Stimulated activated CD8-positive, alpha-beta memory T cell treated with anti-CD3 and anti-CD28 coated beads, Interleukin-4, amount 100 ng/mL, for 4 hours (primary cell): ENCODE measurements around the gene BRIP1.
"Not testable (repeated sequence)": the region's sequence is repeated elsewhere in the genome, so short reads cannot be mapped to it uniquely, and the experiment has no call there.

Experiments used
- DNase-seq, 2 donors: peaks; one replicate each; pipeline ENCODE4 v3.0.0-alpha.2; 2020; ENCODE audit warnings: low read depth in 2 of 2, low spot score in 1 of 2

The BRIP1 gene

GRCh38 chr17:61733021-61733420, 130.3 kb downstream of the BRIP1 start:
- no peak for DNase-seq

GRCh38 chr17:61732169-61732568, 131.2 kb downstream of the BRIP1 start:
- no peak for DNase-seq

- no peak for DNase-seq
These were observed 132.0 kb downstream of the BRIP1 start for GRCh38 chr17:61731330-61731729.

DNA sequence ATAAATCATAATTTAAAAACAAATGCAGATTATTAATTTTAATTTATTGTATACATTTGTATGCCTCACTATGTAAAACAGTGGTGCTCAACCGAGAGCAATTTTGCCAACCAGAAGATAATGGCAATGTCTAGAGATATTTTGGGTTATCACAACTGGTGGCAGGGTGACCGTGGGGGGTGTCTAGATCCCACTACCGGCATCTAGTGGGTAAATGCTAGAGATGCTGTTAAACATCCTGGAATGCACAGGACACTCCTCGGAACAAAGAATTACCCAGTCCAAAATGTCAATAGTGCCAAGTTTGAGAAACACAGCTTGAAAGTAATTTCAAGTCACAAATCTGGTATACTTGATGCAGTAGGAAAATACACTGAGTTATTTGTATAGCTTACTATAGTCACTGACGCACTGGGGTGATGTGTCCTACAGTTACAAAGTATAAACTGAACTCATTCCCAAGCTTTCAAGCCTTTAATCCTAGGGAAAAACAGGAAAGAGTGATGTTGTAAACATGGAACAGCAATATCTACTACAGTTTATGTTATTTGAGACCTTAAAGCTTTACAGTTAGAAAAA, 133.5 kb downstream of the BRIP1 start:
- DNase-seq, result no peak

DNA sequence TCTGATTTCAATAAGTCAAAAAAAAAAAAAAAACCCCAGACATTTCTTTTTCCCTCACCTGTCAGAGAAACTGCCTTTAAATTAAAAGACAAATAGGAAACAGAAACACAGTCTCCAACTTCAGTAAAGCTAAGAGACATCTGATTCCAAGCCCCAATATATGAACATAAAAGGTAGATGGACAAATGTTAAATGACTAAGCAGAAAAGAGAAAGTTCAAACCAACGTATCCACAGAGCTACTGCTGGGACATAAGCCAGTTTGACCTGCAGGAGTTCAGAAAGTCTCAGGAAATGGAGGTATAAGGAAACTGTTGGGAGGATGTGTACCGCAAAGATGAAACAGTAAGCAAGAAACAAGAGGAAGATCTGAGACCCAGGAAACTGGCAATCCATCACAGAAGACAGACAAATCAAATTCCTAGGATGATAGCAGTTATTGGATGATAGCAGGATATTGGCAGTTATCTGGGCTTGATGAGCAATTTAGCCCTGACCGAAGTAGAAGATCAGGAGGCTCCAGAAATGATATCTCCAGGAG, 135.0 kb downstream of the BRIP1 start:
- DNase-seq, result no peak

- DNase-seq, result not testable (repeated sequence)
These were observed 135.5 kb downstream of the BRIP1 start for GRCh38 chr17:61727798-61728197.

- no peak for DNase-seq
These were observed 136.4 kb downstream of the BRIP1 start for GRCh38 chr17:61726977-61727376.

GRCh38 chr17:61724777-61725176, 138.6 kb downstream of the BRIP1 start:
- no peak for DNase-seq

- no peak for DNase-seq
These were observed 139.4 kb downstream of the BRIP1 start for GRCh38 chr17:61723914-61724313.

DNA sequence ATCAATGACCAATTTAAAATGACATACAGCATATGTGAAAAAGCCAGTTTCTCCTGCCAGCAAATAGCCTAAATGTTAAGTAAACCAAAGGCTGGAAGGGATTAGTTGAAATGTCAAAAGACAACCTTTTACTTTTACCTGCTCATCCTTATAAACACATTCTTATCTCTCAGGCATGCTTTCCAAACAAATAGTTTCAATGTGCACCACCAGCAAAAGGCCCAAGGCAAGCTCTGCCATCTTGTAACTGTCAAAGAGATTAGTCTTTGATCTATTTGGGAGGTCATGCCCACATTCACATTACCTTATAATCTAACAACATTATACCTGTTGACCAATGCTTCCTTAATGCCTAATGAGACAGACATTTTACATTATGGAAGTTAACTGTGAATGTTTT, 140.1 kb downstream of the BRIP1 start:
- no peak for DNase-seq

GRCh38 chr17:61722398-61722797, 140.9 kb downstream of the BRIP1 start:
- DNase-seq, result no peak

DNA sequence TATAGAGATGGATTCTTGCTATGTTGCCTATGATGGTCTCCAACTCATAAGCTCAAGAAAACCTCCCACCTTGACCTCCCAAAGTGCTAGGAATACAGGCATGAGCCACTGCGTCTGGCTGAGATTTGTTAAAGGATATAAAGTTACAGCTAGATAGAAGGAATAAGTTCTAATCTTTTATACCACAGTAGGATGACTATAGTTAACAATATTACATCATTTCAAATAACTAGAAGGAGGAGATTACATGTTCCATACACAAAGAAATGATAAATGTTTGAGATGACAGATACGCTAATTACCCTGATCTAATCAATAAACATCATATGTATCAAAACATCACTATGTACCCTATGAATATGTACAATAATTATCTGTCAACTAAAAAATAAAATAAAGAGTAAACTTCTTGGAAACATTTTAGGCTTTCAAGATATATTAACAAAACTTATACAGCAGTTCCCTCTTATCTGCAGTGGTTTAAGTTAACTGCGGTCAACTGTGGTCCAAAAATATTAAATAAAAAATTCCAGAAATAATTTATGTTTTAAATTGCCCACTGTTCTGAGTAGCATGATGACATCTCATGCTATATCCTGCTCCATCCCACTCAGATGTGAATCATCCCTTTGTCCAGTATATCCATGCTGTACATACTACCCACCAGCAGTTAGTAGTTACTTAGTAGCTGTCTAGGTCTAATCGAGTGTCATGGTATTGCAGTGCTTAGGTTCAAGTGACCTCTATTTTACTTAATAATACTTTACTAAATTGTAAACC, 143.1 kb downstream of the BRIP1 start:
- DNase-seq, result no peak

- not testable (repeated sequence) for DNase-seq
These were observed 144.1 kb downstream of the BRIP1 start for GRCh38 chr17:61719220-61719619.

DNA sequence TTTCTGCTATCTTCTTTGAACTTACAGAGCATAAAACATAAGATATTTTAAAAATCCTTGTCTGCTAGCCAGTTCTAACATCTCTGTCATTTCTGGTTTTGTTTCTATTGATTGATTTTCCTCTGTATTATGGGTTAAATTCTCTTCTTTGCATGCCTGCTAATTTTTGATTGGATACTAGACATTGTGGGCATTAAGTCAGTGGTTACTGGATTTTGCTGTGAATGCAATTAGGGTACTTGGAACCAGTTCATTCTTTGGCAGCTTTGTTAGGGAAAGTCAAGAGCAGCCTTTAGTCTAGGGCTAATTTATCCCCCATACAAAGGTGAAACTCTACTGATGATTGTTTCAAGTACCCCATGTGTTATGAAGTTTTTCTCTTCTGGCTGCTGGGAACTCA, 145.3 kb downstream of the BRIP1 start:
- no peak for DNase-seq

GRCh38 chr17:61717352-61717751, 146.0 kb downstream of the BRIP1 start:
- DNase-seq, result no peak

DNA sequence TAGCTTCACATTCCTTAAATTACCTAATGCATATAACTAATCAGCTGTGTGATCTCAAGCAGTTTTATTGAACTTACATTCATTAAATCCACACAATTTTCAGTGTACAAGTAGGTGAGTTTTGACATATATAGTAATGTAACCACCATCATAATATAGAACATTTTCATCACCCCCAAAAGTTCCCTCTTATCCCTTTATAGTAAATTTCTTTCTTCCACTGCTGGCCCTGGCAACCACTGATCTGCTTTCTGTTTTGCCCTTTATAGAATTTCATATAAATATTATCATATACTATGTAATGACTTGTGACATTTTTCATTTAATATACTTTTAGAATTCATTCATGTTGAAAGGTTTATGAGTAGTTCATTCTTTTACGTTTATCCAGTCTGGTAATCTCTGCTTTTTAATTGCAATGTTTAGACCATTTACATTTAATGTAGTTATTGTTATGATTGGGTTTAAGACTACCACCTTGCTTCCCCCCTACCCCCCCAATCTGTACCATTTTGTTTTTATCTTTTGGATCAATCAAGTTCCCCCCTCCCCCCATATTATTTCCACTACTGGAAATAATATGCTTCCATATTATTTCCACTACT, 147.0 kb downstream of the BRIP1 start:
- no peak for DNase-seq

DNA sequence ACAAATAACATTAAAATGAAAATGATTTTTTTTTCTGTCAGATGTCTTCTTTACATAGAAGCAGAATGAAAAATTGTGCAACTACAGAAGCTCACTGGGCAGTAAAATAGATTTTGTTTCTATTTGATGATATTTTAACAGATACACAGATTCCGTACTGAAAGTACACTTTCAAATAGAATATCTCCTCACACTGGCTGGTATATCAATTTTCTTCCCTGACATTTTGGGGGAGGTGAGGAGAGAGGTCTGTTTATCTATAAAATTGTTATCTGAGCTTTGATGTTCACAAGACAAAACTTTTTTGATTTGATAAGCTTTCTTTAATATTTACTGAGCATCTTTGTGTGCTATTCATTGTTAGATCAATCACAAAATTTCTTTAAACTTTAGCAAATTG, 148.0 kb downstream of the BRIP1 start:
- DNase-seq, result no peak

GRCh38 chr17:61714300-61714699, 149.0 kb downstream of the BRIP1 start:
- no peak for DNase-seq

GRCh38 chr17:61713035-61713434, 150.3 kb downstream of the BRIP1 start:
- no peak for DNase-seq

GRCh38 chr17:61710546-61710945, 152.8 kb downstream of the BRIP1 start:
- no peak for DNase-seq

GRCh38 chr17:61709567-61709966, 153.8 kb downstream of the BRIP1 start:
- DNase-seq, result no peak

DNA sequence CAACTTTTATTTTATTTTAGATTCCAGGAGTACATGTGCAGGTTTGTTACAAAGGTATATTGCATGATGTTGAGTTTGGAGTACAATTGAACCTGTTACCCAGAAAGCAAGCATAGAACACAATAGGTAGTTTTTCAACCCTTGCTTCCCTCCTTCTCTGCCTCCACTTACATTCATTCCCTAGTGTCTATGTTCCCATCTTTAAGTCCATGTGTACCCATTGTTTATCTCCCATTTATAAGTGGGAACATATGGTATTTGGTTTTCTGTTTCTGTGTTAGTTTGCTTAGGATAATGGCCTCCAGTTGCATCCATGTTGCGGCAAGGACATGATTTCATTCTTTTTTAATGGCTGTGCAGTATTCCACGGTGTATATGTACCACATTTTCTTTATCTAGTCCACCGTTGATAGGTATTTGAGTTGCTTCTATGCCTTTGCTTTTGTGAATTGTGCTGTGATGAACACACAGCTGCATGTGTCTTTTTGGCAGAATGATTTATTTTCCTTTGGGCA, 158.3 kb downstream of the BRIP1 start:
- no peak for DNase-seq
